ENCODE results near the gene KASH5. TPM values are rescaled to one million over a fixed set of nuclear protein-coding genes. Genes with fewer than 3 reads are reported as not detected.

The KASH5 gene
- total and polyA plus RNA-seq, 2 of the 8 experiments (the other 6 are each of a cell fraction or from before 2014, with no cell fraction given): 0.05 to 0.19 TPM

GRCh38 chr19:49418511-49418910, 30.5 kb downstream of the KASH5 start (continued):
- TF ChIP-seq RNF2 (IDR thresholded peaks at IDR 0.05; ENCODE audit: borderline replicate concordance, low read depth, low read length, missing control alignments, poor library complexity, severe bottlenecking): no peak
- TF ChIP-seq SAP30 (IDR thresholded peaks at IDR 0.05; ENCODE audit: insufficient read depth, insufficient replicate concordance, low read length): no peak
- TF ChIP-seq CHD2 (IDR thresholded peaks at IDR 0.05; ENCODE audit: low read length): no peak
